Subcutaneous abdominal adipose tissue (tissue), 5 donors: ENCODE measurements around the gene PIK3CA.
A peak's percentile ranks its signal among the peaks of the same experiment; 100 is the strongest.

Source experiments
- H3K27ac ChIP-seq: one replicate; pipeline ENCODE4 v1.7.0; 2013; ENCODE audit warnings: low read depth, mild to moderate bottlenecking, inconsistent platforms, low read length, moderate library complexity
- H3K27me3 ChIP-seq, 5 donors: one replicate each; pipeline ENCODE4 v1.7.0; 2013; ENCODE audit warnings: low read length in 5 of 5, inconsistent platforms in 1 of 5; ENCODE audit not compliant: control insufficient read depth in 5 of 5, insufficient read depth in 4 of 5
- H3K36me3 ChIP-seq, 5 donors: one replicate each; pipeline ENCODE4 v1.7.0; 2013; ENCODE audit warnings: low read length in 5 of 5; ENCODE audit not compliant: control insufficient read depth in 5 of 5, insufficient read depth in 5 of 5
- H3K4me1 ChIP-seq, 5 donors: one replicate each; pipeline ENCODE4 v1.7.0; 2013; ENCODE audit warnings: low read length in 5 of 5, mild to moderate bottlenecking in 3 of 5, moderate library complexity in 1 of 5; ENCODE audit not compliant: control insufficient read depth in 5 of 5, insufficient read depth in 5 of 5
- H3K4me3 ChIP-seq, 5 donors: one replicate each; pipeline ENCODE4 v1.7.0; 2013; ENCODE audit warnings: low read length in 5 of 5, low read depth in 1 of 5
- H3K9ac ChIP-seq, 5 donors: one replicate each; pipeline ENCODE4 v1.7.0; 2013; ENCODE audit warnings: low read length in 5 of 5, mild to moderate bottlenecking in 4 of 5, moderate library complexity in 3 of 5
- H3K9me3 ChIP-seq, 5 donors: one replicate each; pipeline ENCODE4 v1.7.0; 2013; ENCODE audit warnings: low read length in 5 of 5; ENCODE audit not compliant: control insufficient read depth in 5 of 5
- donor health status: healthy.
- donor health status: healthy.
- donor health status: healthy.
- donor health status: healthy.
- donor health status: healthy.

PIK3CA gene

DNA sequence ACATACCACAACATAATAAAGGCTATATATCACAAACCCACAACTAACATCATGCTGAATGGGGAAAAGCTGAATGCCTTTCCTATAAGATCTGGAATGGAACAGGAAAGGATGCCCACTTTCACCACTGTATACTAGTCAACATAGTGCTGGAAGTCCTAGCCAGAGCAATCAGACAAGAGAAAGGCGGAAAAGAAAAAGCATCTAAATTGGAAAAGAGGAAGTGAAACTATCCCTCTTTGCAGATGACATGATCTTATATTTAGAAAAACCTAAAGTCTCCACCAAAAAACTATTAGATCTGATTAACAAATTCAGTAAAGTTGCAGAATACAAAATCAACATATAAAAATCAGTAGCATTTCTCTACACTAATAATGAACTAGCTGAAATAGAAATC lies 14.6 kb upstream of the PIK3CA start:
- Histone ChIP-seq H3K4me1 (no peaks in the 10 kb centered on the region), H3K4me3 (no peak overlapping the region), H3K36me3 (no peaks in the 10 kb centered on the region), H3K27me3 (no peaks in the 10 kb centered on the region), H3K9ac (no peak overlapping the region), H3K9me3 (no peaks in the 10 kb centered on the region), H3K27ac (no peak overlapping the region)

DNA sequence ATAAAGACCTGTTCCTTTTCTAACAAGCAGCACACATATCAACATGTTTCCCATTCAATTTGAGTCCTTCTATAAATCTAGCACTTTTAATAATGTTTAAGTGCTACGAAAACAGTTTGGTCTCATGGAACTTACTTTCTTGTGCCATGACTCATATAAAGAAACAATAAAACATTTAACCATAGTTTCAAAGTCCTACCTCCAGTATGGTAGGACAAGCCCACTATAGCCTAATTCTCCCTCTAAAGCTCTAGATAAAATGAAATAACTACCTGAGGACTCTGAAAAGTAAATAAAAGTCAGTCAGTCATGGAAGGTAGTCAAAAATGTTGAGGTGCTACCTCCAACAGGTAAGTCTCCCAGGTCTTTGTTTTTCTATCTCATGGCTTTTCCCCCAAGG lies 12.0 kb upstream of the PIK3CA start:
- H3K9me3 ChIP-seq, result no peaks in the 10 kb centered on the region
- no peak overlapping the region for H3K27ac ChIP-seq
- no peaks in the 10 kb centered on the region for H3K27me3 ChIP-seq
- H3K36me3 ChIP-seq, result no peaks in the 10 kb centered on the region
- no peaks in the 10 kb centered on the region for H3K4me1 ChIP-seq
- no peak overlapping the region for H3K4me3 ChIP-seq
- H3K9ac ChIP-seq, result no peak overlapping the region

DNA sequence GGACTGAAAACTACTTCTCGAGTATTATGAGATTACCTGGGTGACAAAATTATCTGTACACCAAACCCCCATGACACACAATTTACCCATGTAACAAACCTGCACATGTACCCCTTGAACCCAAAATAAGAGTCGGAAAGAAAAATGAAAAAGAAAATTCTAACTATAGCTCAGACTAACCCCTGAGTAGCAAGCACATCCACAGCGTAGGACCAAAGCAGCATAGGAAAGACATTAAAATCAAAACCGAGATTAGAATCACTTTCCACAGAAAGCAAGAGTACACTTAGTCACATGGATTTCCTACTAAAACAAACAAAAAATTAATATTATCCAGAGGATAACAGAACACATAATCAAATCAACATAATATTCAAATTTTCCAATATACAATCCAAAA lies 6.3 kb upstream of the PIK3CA start:
- Histone ChIP-seq H3K36me3 (no peaks in the 10 kb centered on the region), H3K4me1 (peaks cover 0 to 3% (median 0%) of the 10 kb centered on the region in 5 donors), H3K27me3 (no peaks in the 10 kb centered on the region), H3K4me3 (no peak overlapping the region), H3K27ac (no peak overlapping the region), H3K9ac (no peak overlapping the region), H3K9me3 (no peaks in the 10 kb centered on the region)

DNA sequence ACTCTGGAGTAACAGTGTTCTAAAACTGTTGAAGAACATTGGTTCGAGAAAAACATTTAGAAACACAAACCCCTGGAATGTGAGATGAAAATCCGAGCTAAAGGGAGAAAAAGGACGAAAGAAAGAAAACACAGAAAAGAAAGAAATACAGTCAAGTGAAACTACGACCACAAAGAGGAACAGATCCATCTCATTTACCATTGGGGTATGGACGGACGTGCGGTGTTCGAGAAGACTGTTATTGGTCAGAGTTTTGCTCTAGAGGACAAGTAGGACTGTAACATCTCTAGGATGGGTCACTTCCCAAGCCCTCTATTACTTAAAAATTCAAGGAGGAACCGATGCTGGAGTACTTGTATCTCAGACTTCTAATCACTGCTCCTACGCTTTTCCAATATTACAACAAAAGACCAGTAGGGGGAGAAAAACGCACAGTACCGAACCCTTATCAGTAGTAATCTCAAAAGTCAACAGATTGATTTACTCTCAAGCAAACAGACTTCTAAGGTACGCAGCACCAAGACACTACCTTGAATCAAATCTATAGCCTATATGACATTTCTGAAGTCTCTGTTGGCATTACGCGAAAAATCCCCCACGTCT lies 1.1 kb upstream of the PIK3CA start:
- no peaks in the 10 kb centered on the region for H3K27me3 ChIP-seq
- H3K9me3 ChIP-seq, result no peaks in the 10 kb centered on the region
- H3K9ac ChIP-seq, result peak overlapping the region; percentile 40 to 87 (median 75)
- peak overlapping the region; percentile 81 for H3K27ac ChIP-seq
- H3K36me3 ChIP-seq, result no peaks in the 10 kb centered on the region
- H3K4me3 ChIP-seq, result peak overlapping the region; percentile 85 to 96 (median 93)
- peaks cover 0 to 25% (median 20%) of the 10 kb centered on the region in 5 donors for H3K4me1 ChIP-seq

DNA sequence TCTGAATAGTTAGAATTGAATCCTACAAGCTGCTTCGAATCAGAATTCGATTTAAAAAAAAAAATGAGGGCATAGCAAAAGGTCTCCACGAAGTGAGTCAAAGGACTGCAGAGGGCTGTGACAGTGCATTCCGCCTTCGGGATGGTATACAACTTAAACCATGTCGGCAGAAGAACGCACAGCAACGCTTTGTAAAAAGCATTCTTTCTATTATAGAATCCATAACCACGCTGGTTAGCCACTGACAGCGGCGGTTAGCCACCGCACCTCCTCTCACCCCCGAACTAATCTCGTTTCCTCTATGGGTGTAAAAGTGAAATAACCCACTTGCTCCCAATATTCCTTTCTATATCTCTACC lies 664 bp upstream of the PIK3CA start:
- peaks cover 0 to 25% (median 22%) of the 10 kb centered on the region in 5 donors for H3K4me1 ChIP-seq
- peak overlapping the region; percentile 81 for H3K27ac ChIP-seq
- H3K36me3 ChIP-seq, result no peaks in the 10 kb centered on the region
- no peaks in the 10 kb centered on the region for H3K27me3 ChIP-seq
- H3K4me3 ChIP-seq, result peak overlapping the region; percentile 85 to 96 (median 93)
- H3K9ac ChIP-seq, result peak overlapping the region; percentile 40 to 87 (median 75)
- H3K9me3 ChIP-seq, result no peaks in the 10 kb centered on the region

DNA sequence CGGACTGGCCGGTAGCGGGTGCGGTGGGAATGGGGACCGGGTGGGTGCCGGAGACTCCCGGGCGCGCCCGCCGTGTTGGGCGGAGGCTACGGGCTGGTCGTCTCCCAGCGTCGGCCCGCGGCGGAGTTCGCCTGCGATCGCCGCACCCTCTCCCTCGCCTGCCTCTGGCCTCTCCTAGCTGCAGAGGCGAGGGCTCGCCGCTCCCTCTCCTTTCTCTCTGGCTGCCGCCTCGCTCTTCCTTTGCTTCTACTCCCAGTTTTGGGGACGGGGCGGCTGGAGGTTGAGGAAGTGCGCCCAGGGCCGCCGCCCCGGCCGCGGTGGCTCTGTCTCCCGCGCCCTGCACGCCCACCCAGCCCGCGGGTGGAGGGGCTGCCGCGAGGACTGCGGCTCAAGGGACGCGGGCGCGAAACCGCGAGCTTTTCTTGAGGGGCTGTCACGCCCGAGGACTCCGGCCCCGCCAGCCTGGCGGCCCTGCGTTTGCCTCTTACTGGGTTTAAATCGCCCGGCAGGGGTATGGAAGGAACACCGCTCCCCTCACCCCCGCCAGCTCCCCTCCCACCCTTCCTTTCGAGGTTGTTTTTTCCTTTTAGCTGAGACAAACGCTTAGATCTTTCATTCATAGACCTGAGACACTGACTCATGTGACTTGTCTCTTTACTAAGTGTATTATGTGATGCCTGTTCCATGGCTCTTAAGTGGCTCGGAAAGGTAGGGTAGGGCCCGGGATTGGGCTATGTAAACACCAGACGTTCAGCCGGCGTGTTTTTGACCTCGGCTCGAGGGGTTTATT lies 654 bp downstream of the PIK3CA start:
- Histone ChIP-seq H3K4me1 (peaks cover 0 to 25% (median 22%) of the 10 kb centered on the region in 5 donors), H3K4me3 (peak overlapping the region; percentile 85 to 96 (median 94)), H3K27me3 (no peaks in the 10 kb centered on the region), H3K36me3 (no peaks in the 10 kb centered on the region), H3K27ac (peak overlapping the region; percentile 81), H3K9ac (peak overlapping the region; percentile 50 to 97 (median 91)), H3K9me3 (no peaks in the 10 kb centered on the region)

DNA sequence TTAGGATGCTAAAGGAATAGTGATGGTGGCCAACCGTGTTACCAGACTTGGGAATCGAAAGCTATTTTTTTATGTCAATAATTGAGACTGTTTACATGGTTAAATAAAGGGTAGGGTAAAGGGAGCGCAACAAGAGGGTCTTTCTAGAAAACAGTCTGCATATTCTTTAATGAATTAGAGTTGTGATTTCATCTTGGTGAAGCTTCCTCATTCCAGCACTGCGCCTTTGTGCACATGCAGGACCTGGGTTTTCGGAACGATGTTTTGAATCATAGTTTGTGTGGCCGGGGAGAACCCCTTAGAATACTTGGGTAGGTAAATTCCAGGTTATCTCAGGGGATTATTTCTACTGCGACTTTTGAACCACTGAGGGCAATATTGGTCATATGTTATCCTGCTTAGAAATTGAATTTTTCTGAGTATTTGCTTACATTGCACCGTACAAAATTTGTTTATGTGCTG lies 1.3 kb downstream of the PIK3CA start:
- H3K27ac ChIP-seq, result peak overlapping the region; percentile 81
- H3K4me3 ChIP-seq, result peak overlapping the region; percentile 85 to 96 (median 94)
- no peaks in the 10 kb centered on the region for H3K9me3 ChIP-seq
- H3K36me3 ChIP-seq, result no peaks in the 10 kb centered on the region
- H3K9ac ChIP-seq, result peak overlapping the region; percentile 50 to 97 (median 91)
- H3K4me1 ChIP-seq, result peaks cover 0 to 25% (median 22%) of the 10 kb centered on the region in 5 donors
- no peaks in the 10 kb centered on the region for H3K27me3 ChIP-seq

DNA sequence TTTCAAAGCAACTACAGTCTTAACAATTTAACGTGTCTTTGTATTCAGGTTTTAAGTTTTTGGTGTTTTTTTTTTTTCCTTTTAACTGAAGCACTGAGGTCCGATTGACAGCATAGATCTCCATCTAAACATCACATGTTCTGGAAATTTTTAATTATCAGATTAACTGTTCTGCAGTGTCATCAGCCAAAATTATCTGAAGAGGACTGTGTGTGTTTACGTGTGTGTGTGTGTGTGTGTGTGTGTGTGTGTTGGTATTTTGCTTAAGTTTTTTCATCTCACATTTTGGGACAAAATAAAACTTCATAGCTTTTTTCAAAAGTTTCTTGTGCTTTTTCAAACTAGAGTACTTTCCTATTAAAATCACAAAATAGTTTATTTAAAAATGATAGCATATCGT lies 1.8 kb downstream of the PIK3CA start:
- Histone ChIP-seq H3K4me1 (peaks cover 0 to 25% (median 22%) of the 10 kb centered on the region in 5 donors), H3K9me3 (no peaks in the 10 kb centered on the region), H3K4me3 (peak overlapping the region; percentile 85 to 96 (median 94)), H3K27me3 (no peaks in the 10 kb centered on the region), H3K9ac (peak overlapping the region; percentile 50 to 97 (median 91)), H3K27ac (peak overlapping the region; percentile 81), H3K36me3 (no peaks in the 10 kb centered on the region)

DNA sequence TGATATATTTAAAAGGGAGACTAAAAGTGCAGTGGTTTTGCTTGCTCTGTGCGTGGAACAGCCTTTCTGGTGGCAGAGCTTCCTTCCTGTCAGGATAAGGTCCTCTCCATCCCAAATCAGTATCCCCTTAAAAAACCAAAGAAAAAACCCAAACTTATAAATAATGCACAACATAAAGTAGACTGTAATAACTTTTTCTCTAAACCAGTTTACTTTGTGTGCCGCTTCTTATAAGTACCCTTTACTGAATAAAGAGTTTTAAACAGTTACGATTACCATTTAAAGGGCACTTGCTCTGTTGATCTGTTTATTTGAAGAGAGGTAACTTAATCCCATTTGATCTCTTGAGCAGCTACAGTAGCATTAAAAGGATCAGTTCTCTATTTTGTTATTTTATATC lies 2.5 kb downstream of the PIK3CA start:
- H3K36me3 ChIP-seq, result no peaks in the 10 kb centered on the region
- H3K4me3 ChIP-seq, result no peak overlapping the region
- no peaks in the 10 kb centered on the region for H3K27me3 ChIP-seq
- H3K4me1 ChIP-seq, result peaks cover 0 to 28% (median 22%) of the 10 kb centered on the region in 5 donors
- H3K9ac ChIP-seq, result peak overlapping the region in 1 of 5 donors; percentile 21
- H3K9me3 ChIP-seq, result no peaks in the 10 kb centered on the region
- peak overlapping the region; percentile 81 for H3K27ac ChIP-seq

DNA sequence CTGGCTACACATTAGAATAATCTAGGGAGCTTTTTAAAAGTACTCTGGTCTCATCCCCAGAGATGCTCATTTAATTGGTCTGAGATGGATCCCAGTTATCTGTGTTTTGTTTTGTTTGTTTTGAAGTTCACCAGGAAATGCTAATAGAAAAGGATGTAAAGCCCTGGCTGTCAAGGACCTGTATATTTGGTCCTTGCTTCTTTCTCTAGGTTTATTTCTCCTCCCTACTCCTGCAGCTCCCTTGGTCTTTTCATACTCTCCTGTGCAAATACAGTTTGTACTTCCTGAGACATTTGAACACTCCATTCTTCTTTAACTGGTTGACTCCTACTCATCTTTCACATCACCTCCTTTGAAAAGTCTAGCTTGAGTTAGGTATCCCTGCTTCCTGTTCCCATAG lies 3.3 kb downstream of the PIK3CA start:
- Histone ChIP-seq H3K36me3 (no peaks in the 10 kb centered on the region), H3K4me3 (no peak overlapping the region), H3K4me1 (peaks cover 0 to 36% (median 31%) of the 10 kb centered on the region in 5 donors), H3K27me3 (no peaks in the 10 kb centered on the region), H3K9me3 (no peaks in the 10 kb centered on the region), H3K27ac (no peak overlapping the region), H3K9ac (no peak overlapping the region)
